AG04450 (cell line): ENCODE results near the gene SMIM1. TPM values are rescaled to one million over a fixed set of nuclear protein-coding genes. Genes with fewer than 3 reads are reported as not detected.

Experiments used
- CTCF ChIA-PET: fragments of 300-600, 350-600 bp; formaldehyde crosslinking; extraction: SDS; loops from one replicate; lab custom pipeline; 2022; ENCODE audit warnings: antibody characterized with exemption, inconsistent platforms; lab: Charles Lee
- POLR2A ChIA-PET: fragments of 350-600 bp; formaldehyde crosslinking; extraction: SDS; loops from one replicate; lab custom pipeline; 2021; ENCODE audit warnings: antibody characterized with exemption, inconsistent platforms; lab: Yijun Ruan, JAX
- DNase-seq: peaks from one replicate; pipeline ENCODE4 v3.0.0-alpha.2; 2011; ENCODE audit warnings: low read depth, low spot score
- H3K27ac ChIP-seq: one replicate; pipeline ENCODE4 v1.5.1; 2012; ENCODE audit warnings: low read depth, low read length, control low read depth
- H3K27me3 ChIP-seq: one replicate; pipeline ENCODE4 v1.6.0; 2012; ENCODE audit warnings: low read length; ENCODE audit not compliant: control insufficient read depth, insufficient read depth
- H3K4me3 ChIP-seq: 2 replicates; pipeline ENCODE4 v1.5.1; 2011; ENCODE audit warnings: mild to moderate bottlenecking, low read depth, low read length, control low read depth
- H3K9me3 ChIP-seq: 2 replicates; pipeline ENCODE4 v1.5.1; 2012; ENCODE audit warnings: low read length; ENCODE audit not compliant: control insufficient read depth, insufficient read depth
- CTCF ChIP-seq: IDR thresholded peaks from 2 replicates; pipeline ENCODE4 v1.5.1; 2011; ENCODE audit warnings: low read depth, low read length, control low read depth, inconsistent platforms
- polyA plus RNA-seq: library from polyadenylated mRNA; depleted of rRNA; stranded (reverse); fragments of >200 nt; gene quantifications from 2 replicates; pipeline ENCODE4 v1.2.3, GENCODE V29; 2011

SMIM1 gene
- polyA plus RNA-seq, 1 experiment = 1.1 TPM

GRCh38 chr1:3759164-3759563, 13.4 kb upstream of the SMIM1 start:
- CTCF ChIA-PET = interaction anchor here (0.9 kb wide), 1 partner anchor 35 kb away, joined by 5 read pairs; no protein-coding TSS in a partner anchor
- Histone ChIP-seq H3K4me3 (no peak overlapping the region), H3K9me3 (no peaks in the 10 kb centered on the region; the same call in 1 of the 2 replicates), H3K27ac (no peak overlapping the region), H3K27me3 (peaks cover 22% of the 10 kb centered on the region)
- TF ChIP-seq CTCF = no peak
- POLR2A ChIA-PET = no interaction called here
- DNase-seq = no peak

- no peaks in the 10 kb centered on the region; the same call in 1 of the 2 replicates for H3K9me3 ChIP-seq
- DNase-seq = no peak
- H3K27me3 ChIP-seq = peaks cover 21% of the 10 kb centered on the region
- CTCF ChIA-PET = interaction anchor here (0.9 kb wide), 1 partner anchor 35 kb away, joined by 5 read pairs; no protein-coding TSS in a partner anchor
- H3K27ac ChIP-seq = no peak overlapping the region
- TF ChIP-seq CTCF = no peak
- H3K4me3 ChIP-seq = no peak overlapping the region
- POLR2A ChIA-PET = no interaction called here
These were observed 12.8 kb upstream of the SMIM1 start for GRCh38 chr1:3759796-3760195.

- TF ChIP-seq CTCF = no peak
- CTCF ChIA-PET = interaction anchor here (1.2 to 1.5 kb wide), 2 partner anchors 15 to 37 kb away, joined by 3 to 9 read pairs; no protein-coding TSS in a partner anchor
- Histone ChIP-seq H3K9me3 (no peaks in the 10 kb centered on the region; the same call in 1 of the 2 replicates), H3K4me3 (no peak overlapping the region), H3K27ac (no peak overlapping the region), H3K27me3 (peaks cover 15% of the 10 kb centered on the region)
- POLR2A ChIA-PET = no interaction called here
- no peak for DNase-seq
These were observed 11.1 kb upstream of the SMIM1 start for GRCh38 chr1:3761296-3762010.

- ChIA-PET CTCF (no interaction called here), POLR2A (no interaction called here)
- DNase-seq = no peak
- Histone ChIP-seq H3K27me3 (peaks cover 11% of the 10 kb centered on the region), H3K27ac (no peak overlapping the region), H3K4me3 (no peak overlapping the region), H3K9me3 (no peaks in the 10 kb centered on the region; the same call in 1 of the 2 replicates)
- no peak for TF ChIP-seq CTCF
These were observed 10.2 kb upstream of the SMIM1 start for GRCh38 chr1:3762151-3762872.

GRCh38 chr1:3762873-3763228, 9.7 kb upstream of the SMIM1 start:
- no peak for TF ChIP-seq CTCF
- ChIA-PET CTCF (no interaction called here), POLR2A (no interaction called here)
- no peak overlapping the region for H3K27ac ChIP-seq
- no peak for DNase-seq
- H3K9me3 ChIP-seq = no peaks in the 10 kb centered on the region; the same call in 1 of the 2 replicates
- no peak overlapping the region for H3K4me3 ChIP-seq
- peaks cover 11% of the 10 kb centered on the region for H3K27me3 ChIP-seq
